Glomerular endothelial cell (primary cell): ENCODE data around the gene MRPL52. TPM values are rescaled to one million over a fixed set of nuclear protein-coding genes. Genes with fewer than 3 reads are reported as not detected.
"Not testable (repeated sequence)": the region's sequence is repeated elsewhere in the genome, so short reads cannot be mapped to it uniquely, and the experiment has no call there.

ENCODE experiments used
- DNase-seq: peaks from one replicate; pipeline ENCODE4 v3.0.0-alpha.2; 2011; ENCODE audit warnings: low read depth, low spot score; ENCODE audit errors: extremely low read depth
- total RNA-seq: library from RNA; depleted of rRNA; stranded (reverse); fragments of >200 nt; gene quantifications from 2 replicates; pipeline ENCODE4 v1.2.3, GENCODE V29; 2015

Gene MRPL52
- total RNA-seq, 1 donor from 2014 or later = 97.6 TPM

DNA sequence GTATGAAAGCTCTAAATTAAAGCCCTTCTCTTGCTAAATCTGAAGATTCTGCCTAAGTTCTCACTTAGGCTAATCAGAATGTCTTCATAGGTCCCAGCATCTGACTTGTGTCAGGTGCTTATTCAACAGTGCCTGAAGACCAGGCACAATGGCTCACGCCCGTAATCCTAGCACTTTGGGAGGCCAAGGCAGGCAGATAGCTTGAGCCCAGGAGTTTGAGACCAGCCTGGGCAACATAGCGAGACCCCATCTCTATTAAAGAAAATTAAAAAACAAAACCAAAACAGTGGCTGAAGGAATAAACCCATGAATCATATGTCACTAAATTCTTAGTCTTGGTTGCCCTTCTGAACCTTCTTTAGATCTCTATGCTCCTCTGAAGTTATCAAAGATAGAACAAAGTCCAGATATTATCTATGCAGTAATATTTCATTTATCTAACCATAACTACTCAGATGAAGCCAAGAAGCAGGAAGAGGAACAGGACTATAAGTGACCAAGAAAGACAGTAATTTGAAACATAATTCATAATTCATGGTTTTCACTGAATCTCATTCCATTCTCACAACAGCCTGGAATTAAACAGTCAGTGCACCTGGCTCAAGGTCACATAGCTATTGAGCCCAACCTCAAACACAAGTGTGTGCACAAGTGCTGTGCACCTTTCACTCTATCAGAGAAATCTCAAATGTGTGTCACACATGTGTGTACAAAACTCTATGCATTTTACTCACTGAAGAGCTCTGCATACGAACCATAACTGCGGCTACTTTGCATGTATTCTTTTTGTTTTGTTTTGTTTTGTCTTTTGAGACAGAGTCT lies 21.1 kb upstream of the MRPL52 start:
- no peak for DNase-seq

DNA sequence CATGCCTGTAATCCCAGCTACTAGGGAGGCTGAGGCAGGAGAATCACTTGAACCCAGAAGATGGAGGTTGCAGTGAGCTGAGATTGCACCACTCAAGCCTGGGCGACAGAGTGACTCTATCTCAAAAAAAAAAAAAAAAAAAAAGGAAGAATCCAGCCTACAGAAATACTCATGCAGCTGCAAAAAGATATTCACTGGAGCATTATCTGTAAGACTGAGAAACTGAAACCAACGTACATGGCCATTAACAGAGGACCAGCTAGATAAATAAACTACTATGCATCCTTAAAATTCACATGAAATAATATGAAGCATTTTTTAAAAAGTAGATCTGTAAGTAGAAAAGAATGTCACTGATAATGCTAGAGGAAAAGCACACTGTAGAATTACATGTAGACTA lies 18.0 kb upstream of the MRPL52 start:
- DNase-seq = no peak

DNA sequence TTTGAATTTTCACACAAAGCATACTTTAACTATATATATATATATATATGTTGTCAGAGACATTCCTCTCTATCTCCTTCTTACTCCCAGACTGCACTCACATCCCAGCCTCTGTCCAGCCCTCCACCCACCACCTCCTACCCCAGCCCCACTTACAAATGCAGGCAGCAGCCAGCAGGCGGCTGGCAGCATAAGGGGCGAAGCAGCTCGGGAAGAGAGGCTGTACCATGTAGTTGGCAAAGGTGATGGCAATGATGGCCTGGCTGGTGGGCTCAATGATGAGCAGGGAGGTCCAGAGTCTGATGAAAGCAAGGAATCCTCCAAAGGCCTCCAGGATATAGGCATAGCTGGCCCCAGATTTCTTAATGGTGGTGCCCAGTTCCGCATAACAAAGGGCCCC lies 16.9 kb upstream of the MRPL52 start:
- DNase-seq = no peak

DNA sequence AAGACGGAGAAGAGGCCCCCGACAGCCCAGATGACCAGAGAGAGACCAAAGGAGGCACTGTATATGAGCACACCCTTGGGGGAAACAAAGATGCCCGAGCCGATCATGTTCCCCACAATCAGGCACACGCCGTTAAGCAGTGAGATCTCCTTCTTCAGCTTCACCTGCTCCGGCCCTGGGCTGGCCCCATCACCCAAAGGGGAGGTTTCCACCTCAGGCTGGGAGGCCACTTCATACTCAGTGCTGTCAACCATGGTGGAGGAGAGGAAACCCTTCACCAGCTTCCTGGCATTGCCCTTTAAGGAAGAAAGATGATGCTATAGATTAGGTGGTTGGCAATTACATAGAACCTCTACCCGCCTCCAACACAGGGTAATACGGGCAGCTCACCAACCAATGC lies 16.5 kb upstream of the MRPL52 start:
- no peak for DNase-seq

GRCh38 chr14:22814373-22814772 lies 15.3 kb upstream of the MRPL52 start:
- no peak for DNase-seq

- no peak for DNase-seq
Observed at GRCh38 chr14:22814941-22815713, 14.6 kb upstream of the MRPL52 start, which contains the start of gene SLC7A7. TSS of gene SLC7A7 (minus strand) at chr14:22815435. CDS start at chr14:22813398, 2,037 bp downstream.

- DNase-seq = peak; percentile 56
Observed at GRCh38 chr14:22819151-22819988, 10.3 kb upstream of the MRPL52 start.

DNA sequence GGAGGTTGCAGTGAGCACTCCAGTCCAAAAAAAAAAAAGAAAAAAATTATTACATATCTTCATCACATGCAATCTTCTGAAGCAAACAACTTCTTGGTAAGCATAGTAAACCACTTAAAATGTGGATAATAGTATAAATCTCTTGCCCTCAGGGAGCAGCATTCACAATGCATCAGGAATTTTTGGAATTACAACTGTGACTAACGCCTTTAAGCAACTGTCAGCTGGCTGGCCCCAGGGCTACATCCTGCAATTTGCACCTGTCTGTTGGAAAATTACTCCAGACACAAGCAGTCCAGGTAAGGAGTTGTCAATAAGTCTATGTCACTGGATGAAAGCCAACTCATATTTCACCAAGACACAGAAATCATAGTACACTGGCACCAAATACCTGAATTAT lies 9.0 kb upstream of the MRPL52 start:
- no peak for DNase-seq

DNA sequence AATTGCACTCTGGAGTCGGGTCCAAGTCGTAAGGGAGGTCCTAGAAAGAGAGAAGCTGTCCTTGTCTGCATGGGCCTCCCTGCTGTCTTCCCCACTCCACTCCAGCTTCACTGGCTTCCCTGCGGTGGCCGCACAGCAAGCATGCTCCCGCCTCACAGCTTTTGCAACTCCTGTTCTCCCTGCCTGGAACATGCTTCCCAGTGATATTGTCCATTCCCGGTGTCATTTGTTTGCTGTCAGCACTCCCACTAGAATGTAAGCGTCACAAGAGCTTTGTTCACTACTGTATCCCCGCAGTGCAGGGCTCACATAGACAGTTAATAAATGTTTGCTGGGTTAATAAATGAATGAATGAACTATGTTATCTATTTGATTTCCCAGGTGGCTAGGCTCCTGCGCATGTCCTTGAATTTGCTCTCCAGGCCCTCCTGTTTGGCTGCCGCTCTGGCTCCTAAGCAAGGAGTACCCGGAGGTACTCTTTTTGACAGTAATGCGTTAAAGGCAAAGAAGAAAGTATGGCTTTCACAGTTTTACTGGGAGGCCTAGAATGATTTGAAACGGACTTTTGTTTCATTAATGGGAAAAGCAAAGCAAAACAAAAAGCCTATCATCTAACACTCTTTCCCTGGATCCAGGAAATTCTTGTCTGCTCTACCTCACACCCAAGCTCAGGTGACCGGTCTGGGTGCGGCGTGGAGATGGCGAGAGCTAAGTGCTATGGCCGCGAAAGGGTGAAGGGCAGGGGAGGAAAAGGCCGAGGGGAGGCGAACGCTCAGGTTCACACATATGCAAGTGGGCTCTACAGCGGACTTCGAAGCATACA lies 8.3 kb upstream of the MRPL52 start:
- DNase-seq = no peak

GRCh38 chr14:22822016-22822570 lies 7.6 kb upstream of the MRPL52 start:
- no peak for DNase-seq

DNA sequence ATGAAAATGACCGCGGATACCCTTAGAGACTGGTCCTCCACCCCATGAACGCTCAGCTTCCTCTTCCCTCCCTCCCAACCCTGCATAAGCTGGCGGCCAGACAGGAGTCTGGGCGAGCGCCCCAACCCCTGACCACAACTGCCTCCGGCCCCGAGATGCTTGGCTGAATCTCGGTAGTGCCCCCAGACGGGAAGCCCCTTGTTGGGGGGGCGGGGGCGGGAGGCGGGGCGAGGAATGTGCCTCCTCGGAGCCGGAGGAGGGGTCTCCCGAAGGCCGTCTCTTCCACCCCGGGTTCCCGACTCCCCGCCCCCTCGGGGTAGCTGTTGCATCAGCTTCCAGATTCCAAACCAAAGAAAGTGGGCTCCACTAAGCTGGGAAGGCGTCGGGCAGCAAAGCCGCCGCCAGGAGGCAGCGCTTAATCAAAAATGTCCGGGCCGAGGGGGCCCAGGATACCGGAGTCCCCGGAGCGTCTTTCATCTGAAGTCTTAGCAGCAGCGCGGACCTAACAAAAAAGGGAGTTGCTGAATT lies 7.1 kb upstream of the MRPL52 start:
- DNase-seq = no peak

GRCh38 chr14:22824711-22825359 lies 4.9 kb upstream of the MRPL52 start:
- peak; percentile 67 for DNase-seq

GRCh38 chr14:22829076-22829660 lies 519 bp upstream of the MRPL52 start:
- DNase-seq = not testable (repeated sequence)

GRCh38 chr14:22830443-22831010 lies 840 bp downstream of the MRPL52 start:
- no peak for DNase-seq

DNA sequence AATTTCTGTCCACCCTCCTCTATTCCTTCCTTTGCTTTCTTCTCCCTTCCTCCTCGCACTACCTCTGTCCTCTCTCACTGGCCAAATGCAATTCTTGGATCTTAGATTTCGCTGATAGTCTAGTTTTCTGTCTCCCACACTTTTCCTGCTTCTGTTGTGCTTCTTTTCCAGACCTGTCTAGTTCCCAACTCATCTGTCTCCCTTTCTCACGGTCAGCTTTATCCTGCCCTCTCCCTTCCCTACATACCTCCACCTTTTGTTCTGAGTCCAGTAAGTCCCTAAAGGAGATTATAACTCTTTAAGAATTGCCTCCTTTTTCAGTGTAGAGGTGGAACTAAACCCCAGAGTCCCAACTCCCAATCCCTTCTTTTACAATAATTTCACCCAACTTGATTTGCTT lies 5.8 kb downstream of the MRPL52 start:
- DNase-seq = no peak

DNA sequence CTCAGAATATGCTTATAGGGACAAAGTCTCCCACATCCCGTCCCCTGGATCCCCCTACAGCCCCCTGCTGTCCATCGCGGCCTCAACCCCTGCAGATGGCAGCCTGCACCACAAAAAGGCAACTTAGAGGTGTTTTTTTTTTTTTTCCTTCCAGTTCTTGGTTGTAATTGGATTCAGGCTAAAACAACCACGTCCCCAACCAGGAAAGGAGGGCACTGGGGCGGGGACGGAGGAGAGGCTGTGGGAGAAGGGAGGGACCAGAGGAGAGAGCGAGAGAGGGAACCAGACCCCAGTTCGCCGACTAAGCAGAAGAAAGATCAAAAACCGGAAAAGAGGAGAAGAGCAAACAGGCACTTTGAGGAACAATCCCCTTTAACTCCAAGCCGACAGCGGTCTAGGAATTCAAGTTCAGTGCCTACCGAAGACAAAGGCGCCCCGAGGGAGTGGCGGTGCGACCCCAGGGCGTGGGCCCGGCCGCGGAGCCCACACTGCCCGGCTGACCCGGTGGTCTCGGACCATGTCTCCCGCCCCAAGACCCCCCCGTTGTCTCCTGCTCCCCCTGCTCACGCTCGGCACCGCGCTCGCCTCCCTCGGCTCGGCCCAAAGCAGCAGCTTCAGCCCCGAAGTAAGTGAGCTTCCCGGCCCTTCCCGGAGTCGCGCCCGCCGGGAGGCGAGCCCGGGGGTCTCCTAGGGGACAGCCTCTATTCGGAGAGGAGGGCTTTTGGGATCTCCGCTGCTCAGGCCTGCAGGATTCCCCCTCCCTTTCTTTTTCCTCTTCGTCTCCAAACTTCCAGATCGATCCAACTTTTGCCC lies 6.8 kb downstream of the MRPL52 start, which contains the start of gene MMP14:
Gene MMP14 (plus strand): TSS at position 285 of the 813 bp plus-strand sequence. CDS start 233 bp downstream, at position 518.
- DNase-seq = no peak

GRCh38 chr14:22837114-22837749 lies 7.5 kb downstream of the MRPL52 start:
- DNase-seq = no peak
